Ishikawa (cell line): ENCODE measurements around the gene RARB.

Experiments
- CEBPB ChIP-seq: IDR thresholded peaks from 2 replicates; pipeline ENCODE4 v1.6.1; 2012
- CREB1 ChIP-seq: IDR thresholded peaks from 2 replicates; pipeline ENCODE4 v1.6.1; 2012; ENCODE audit warnings: low read depth
- EGR1 ChIP-seq: IDR thresholded peaks from 2 replicates; pipeline ENCODE4 v1.6.1; 2012
- EP300 ChIP-seq: IDR thresholded peaks from 2 replicates; pipeline ENCODE4 v1.6.1; 2012; ENCODE audit warnings: borderline replicate concordance
- FOXM1 ChIP-seq: IDR thresholded peaks from 2 replicates; pipeline ENCODE4 v1.6.1; 2012; ENCODE audit warnings: low read depth, borderline replicate concordance
- RAD21 ChIP-seq: IDR thresholded peaks from 2 replicates; pipeline ENCODE4 v1.6.1; 2012; ENCODE audit warnings: low read depth
- TAF1 ChIP-seq: IDR thresholded peaks from 2 replicates; pipeline ENCODE4 v1.6.1; 2012; ENCODE audit warnings: low read depth, mild to moderate bottlenecking
- TCF12 ChIP-seq: IDR thresholded peaks from 2 replicates; pipeline ENCODE4 v1.6.1; 2012; ENCODE audit warnings: low read depth
- YY1 ChIP-seq: IDR thresholded peaks from 2 replicates; pipeline ENCODE4 v1.6.1; 2012; ENCODE audit warnings: low read depth
- TF ChIP-seq, protein P1 (sequence below): IDR thresholded peaks from 2 replicates; pipeline ENCODE4 v1.6.1; 2012; ENCODE audit warnings: low read depth, mild to moderate bottlenecking
- TF ChIP-seq, protein P2 (sequence below): IDR thresholded peaks from 2 replicates; pipeline ENCODE4 v1.6.1; 2012

DNA sequence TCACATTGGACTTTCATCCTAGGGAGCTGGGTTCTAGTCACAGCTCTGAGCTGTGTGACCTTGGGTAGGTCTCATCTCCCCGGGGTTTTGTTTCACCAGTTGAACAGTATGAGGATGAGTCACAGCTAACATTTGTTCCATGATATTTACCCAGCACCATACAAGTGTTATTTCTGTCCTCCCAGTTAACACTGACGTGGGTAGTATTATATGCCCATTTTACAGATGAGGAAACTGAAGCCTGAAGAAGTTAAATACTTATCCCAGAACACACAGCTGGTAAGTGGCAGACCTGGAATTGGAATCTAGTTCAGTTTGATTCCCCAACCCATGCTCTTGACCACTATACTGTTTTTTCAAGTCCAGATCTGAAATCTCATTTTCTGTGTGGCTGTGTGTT lies 908 bp upstream of the RARB start:
- TF ChIP-seq TAF1 (no peak), CEBPB (no peak), RAD21 (no peak), FOXM1 (no peak), TCF12 (no peak), EGR1 (no peak), CREB1 (no peak), EP300 (no peak), YY1 (no peak)
- TF ChIP-seq, protein P1, sequence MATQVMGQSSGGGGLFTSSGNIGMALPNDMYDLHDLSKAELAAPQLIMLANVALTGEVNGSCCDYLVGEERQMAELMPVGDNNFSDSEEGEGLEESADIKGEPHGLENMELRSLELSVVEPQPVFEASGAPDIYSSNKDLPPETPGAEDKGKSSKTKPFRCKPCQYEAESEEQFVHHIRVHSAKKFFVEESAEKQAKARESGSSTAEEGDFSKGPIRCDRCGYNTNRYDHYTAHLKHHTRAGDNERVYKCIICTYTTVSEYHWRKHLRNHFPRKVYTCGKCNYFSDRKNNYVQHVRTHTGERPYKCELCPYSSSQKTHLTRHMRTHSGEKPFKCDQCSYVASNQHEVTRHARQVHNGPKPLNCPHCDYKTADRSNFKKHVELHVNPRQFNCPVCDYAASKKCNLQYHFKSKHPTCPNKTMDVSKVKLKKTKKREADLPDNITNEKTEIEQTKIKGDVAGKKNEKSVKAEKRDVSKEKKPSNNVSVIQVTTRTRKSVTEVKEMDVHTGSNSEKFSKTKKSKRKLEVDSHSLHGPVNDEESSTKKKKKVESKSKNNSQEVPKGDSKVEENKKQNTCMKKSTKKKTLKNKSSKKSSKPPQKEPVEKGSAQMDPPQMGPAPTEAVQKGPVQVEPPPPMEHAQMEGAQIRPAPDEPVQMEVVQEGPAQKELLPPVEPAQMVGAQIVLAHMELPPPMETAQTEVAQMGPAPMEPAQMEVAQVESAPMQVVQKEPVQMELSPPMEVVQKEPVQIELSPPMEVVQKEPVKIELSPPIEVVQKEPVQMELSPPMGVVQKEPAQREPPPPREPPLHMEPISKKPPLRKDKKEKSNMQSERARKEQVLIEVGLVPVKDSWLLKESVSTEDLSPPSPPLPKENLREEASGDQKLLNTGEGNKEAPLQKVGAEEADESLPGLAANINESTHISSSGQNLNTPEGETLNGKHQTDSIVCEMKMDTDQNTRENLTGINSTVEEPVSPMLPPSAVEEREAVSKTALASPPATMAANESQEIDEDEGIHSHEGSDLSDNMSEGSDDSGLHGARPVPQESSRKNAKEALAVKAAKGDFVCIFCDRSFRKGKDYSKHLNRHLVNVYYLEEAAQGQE, result no peak
- TF ChIP-seq, protein P2, sequence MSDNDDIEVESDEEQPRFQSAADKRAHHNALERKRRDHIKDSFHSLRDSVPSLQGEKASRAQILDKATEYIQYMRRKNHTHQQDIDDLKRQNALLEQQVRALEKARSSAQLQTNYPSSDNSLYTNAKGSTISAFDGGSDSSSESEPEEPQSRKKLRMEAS, result no peak
